ENCODE results near the gene TMEM109.

The TMEM109 gene

DNA sequence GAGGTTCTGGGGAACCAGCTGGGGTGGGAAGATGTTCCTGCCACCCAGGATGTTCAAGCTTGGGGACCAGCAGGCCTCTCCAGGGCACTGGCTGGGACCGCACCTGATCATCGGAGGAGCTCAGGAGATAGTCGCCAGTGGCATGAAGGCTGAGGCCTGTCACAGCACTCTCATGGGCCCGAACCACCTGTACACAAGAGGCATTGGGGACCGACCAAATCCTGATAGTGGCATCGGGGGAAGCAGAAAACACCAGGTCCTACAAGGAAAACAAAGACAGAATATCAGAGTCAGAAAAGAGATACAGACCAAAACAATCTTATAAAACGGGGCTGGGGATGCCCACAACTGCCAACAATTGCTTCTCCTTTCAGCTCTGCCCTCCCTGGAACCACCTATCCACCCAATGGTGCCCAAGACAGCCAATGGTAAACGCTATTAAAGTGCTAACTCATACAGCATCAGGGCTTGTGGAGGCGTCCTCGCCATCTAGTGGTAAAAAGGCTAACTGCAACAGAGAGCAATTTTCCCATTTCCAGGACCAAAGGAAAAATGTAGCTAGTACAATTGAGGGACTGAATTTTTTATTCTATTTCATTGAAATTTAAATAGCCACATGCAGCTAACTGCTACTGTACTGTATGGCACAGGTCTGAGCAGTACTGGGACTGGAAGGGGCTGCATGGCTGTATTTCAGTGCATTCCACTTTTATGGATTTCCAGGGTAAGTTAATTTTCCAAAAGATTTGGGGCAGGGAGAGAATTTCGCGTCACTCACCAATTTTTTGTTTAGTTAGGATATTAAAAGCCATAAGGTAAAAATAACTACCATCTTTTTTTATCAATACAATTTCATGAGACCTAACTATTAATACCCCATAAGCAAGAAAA lies 14.7 kb upstream of the TMEM109 start:
- Histone ChIP-seq H3K27me3 (replicated peaks; ENCODE audit: control insufficient read depth, insufficient read depth, low read length) (no peaks in the 10 kb centered on the region), H3K36me3 (ENCODE audit: control insufficient read depth, insufficient read depth, low read length) (peaks cover 44% of the 10 kb centered on the region), H3K4me3 (replicated peaks; ENCODE audit: low read depth, low read length) (no peak overlapping the region)
- DNase-seq (ENCODE audit: extremely low read depth, insufficient read length), result no peak
- TF ChIP-seq, protein P1, sequence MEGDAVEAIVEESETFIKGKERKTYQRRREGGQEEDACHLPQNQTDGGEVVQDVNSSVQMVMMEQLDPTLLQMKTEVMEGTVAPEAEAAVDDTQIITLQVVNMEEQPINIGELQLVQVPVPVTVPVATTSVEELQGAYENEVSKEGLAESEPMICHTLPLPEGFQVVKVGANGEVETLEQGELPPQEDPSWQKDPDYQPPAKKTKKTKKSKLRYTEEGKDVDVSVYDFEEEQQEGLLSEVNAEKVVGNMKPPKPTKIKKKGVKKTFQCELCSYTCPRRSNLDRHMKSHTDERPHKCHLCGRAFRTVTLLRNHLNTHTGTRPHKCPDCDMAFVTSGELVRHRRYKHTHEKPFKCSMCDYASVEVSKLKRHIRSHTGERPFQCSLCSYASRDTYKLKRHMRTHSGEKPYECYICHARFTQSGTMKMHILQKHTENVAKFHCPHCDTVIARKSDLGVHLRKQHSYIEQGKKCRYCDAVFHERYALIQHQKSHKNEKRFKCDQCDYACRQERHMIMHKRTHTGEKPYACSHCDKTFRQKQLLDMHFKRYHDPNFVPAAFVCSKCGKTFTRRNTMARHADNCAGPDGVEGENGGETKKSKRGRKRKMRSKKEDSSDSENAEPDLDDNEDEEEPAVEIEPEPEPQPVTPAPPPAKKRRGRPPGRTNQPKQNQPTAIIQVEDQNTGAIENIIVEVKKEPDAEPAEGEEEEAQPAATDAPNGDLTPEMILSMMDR (IDR thresholded peaks at IDR 0.05; ENCODE audit: insufficient read depth, low read length, poor library complexity, severe bottlenecking), result peak; percentile 92

DNA sequence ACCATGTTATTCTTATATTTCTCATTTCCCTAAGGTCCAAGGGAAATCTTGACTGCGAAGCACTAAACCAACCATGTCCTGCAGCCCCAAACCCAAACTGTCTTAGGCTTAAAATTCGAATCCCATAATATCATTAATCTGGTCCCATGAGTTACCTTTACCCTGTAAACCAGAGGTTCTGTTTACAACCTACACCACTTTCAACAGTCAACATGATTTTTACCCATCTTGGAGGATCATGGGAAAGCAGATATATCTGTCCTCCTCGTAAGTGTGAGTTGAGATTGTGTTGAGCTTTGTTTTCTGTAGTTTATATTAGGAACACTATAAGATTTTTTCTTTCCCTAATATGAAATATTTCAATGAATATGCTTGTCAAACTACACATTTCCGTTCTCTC lies 14.0 kb upstream of the TMEM109 start:
- Histone ChIP-seq H3K36me3 (ENCODE audit: control insufficient read depth, insufficient read depth, low read length) (peaks cover 44% of the 10 kb centered on the region), H3K27me3 (replicated peaks; ENCODE audit: control insufficient read depth, insufficient read depth, low read length) (no peaks in the 10 kb centered on the region), H3K4me3 (replicated peaks; ENCODE audit: low read depth, low read length) (no peak overlapping the region)
- DNase-seq (ENCODE audit: extremely low read depth, insufficient read length), result no peak
- TF ChIP-seq, protein P1 (IDR thresholded peaks at IDR 0.05; ENCODE audit: insufficient read depth, low read length, poor library complexity, severe bottlenecking), result no peak

DNA sequence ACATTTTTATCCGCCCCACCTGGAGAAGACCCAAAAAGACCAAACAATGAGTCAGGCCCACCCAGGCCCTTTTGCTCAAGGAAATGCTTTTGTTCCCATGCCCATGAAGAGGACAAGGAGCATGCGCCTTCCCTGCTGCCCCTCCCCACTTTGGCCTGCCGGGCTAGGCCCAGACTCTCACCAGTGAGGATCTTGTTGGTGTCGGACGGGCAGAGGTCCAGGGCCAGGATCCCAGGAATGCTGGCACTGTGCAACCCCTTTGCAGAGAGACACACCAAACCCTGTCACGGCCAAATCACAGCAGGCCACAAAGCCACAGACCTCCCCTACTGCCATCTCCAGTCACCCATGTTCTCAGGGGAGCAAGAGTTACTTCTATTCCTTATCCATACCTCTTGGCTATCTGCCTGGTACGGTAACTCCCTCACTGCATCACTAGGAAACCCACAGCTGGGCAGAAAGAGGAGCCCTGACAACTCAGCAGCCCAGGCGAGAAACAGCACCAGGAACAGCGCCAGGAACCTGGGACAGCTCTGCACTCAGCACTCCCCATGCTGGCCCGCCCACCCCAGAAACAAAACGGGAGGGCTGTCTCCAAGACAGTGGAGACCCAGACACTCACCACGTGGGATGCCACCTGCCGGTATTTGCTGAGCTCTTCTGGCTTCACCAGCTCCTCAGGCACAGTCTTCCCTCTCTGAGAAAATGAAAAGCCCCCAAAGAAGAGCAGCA lies 13.1 kb upstream of the TMEM109 start:
- DNase-seq (ENCODE audit: extremely low read depth, insufficient read length), result no peak
- H3K27me3 ChIP-seq (replicated peaks; ENCODE audit: control insufficient read depth, insufficient read depth, low read length), result no peaks in the 10 kb centered on the region
- TF ChIP-seq, protein P1 (IDR thresholded peaks at IDR 0.05; ENCODE audit: insufficient read depth, low read length, poor library complexity, severe bottlenecking), result no peak
- H3K4me3 ChIP-seq (replicated peaks; ENCODE audit: low read depth, low read length), result no peak overlapping the region
- H3K36me3 ChIP-seq (ENCODE audit: control insufficient read depth, insufficient read depth, low read length), result peaks cover 44% of the 10 kb centered on the region

DNA sequence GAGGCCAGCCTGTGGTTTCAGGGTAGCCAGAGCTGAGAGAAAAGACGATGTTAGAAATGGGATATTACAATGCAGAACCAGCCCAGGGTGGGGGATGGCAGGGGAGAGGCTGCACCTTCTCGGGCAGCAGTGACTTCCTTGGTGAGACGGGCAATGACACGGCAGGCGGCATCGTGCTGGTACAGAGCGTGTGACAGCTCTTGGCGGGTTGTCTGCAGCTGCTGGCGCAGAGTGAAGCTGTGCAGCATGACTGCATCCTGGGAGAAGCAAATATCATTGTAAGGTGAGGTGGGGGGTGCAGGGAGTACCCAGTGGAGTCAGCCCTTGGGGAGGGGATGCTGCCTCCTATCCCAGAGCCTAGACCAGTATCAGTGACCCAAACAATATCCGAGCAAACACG lies 11.3 kb upstream of the TMEM109 start:
- DNase-seq (ENCODE audit: extremely low read depth, insufficient read length), result no peak
- TF ChIP-seq, protein P1 (IDR thresholded peaks at IDR 0.05; ENCODE audit: insufficient read depth, low read length, poor library complexity, severe bottlenecking), result no peak
- Histone ChIP-seq H3K27me3 (replicated peaks; ENCODE audit: control insufficient read depth, insufficient read depth, low read length) (no peaks in the 10 kb centered on the region), H3K4me3 (replicated peaks; ENCODE audit: low read depth, low read length) (no peak overlapping the region), H3K36me3 (ENCODE audit: control insufficient read depth, insufficient read depth, low read length) (peaks cover 36% of the 10 kb centered on the region)

DNA sequence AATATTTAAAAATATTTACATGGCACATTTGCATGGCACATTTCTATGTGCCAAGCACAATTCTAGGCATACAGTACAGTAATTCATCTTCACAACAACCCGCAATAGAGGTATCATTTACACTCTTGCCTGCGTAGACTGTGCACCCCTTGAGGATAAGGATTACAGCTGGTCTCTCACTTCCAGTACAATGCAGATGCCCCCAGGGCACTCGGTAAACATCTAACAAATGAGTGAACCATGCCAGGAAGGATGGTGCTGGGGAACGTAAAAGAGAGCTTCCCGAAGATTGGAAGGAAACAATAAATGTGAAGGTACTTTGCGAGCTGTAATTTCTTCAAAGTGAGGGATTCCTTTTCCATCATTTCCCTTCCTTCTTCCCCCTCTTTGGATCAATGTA lies 8.9 kb upstream of the TMEM109 start:
- Histone ChIP-seq H3K4me3 (replicated peaks; ENCODE audit: low read depth, low read length) (peak overlapping the region; percentile 93), H3K27me3 (replicated peaks; ENCODE audit: control insufficient read depth, insufficient read depth, low read length) (no peaks in the 10 kb centered on the region), H3K36me3 (ENCODE audit: control insufficient read depth, insufficient read depth, low read length) (peaks cover 24% of the 10 kb centered on the region)
- no peak for DNase-seq (ENCODE audit: extremely low read depth, insufficient read length)
- TF ChIP-seq, protein P1 (IDR thresholded peaks at IDR 0.05; ENCODE audit: insufficient read depth, low read length, poor library complexity, severe bottlenecking), result no peak
